ENCODE results near the gene CSDE1. TPM values are rescaled to one million over a fixed set of nuclear protein-coding genes. Genes with fewer than 3 reads are reported as not detected.
A peak's percentile ranks its signal among the peaks of the same experiment; 100 is the strongest.

The CSDE1 gene
- total RNA-seq, 1 donor from 2014 or later = 540 TPM

DNA sequence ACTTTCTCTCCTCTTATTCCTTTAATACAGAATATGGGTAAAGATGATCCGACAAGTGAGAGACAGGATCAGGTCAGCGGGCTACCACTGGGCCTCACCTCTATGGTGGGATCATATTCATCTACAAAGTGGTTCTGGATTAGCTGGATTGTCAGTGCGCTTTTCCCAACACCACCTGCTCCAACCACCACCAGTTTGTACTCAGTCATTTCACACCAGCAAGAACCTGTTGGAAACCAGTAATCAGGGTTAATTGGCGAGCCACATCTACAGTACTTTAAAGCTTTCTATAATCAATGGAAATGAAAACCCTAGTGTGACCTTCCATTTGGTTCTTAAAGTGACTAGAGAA lies 41.9 kb downstream of the CSDE1 start:
- Mint-ChIP-seq H3K27ac (ENCODE audit: unreplicated experiment) (peak overlapping the region; percentile 99), H3K27me3 (ENCODE audit: low read depth) (no peaks in the 10 kb centered on the region), H3K9me3 (ENCODE audit: low read depth) (no peaks in the 10 kb centered on the region), H3K36me3 (ENCODE audit: low read depth) (peaks cover 24% of the 10 kb centered on the region), H3K4me3 (ENCODE audit: unreplicated experiment) (peak overlapping the region; percentile 94), H3K4me1 (ENCODE audit: low read depth) (peaks cover 27% of the 10 kb centered on the region)
- no peak for DNase-seq (ENCODE audit: low spot score)
- TF ChIP-seq, protein P1, sequence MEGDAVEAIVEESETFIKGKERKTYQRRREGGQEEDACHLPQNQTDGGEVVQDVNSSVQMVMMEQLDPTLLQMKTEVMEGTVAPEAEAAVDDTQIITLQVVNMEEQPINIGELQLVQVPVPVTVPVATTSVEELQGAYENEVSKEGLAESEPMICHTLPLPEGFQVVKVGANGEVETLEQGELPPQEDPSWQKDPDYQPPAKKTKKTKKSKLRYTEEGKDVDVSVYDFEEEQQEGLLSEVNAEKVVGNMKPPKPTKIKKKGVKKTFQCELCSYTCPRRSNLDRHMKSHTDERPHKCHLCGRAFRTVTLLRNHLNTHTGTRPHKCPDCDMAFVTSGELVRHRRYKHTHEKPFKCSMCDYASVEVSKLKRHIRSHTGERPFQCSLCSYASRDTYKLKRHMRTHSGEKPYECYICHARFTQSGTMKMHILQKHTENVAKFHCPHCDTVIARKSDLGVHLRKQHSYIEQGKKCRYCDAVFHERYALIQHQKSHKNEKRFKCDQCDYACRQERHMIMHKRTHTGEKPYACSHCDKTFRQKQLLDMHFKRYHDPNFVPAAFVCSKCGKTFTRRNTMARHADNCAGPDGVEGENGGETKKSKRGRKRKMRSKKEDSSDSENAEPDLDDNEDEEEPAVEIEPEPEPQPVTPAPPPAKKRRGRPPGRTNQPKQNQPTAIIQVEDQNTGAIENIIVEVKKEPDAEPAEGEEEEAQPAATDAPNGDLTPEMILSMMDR (IDR thresholded peaks at IDR 0.05) = no peak

DNA sequence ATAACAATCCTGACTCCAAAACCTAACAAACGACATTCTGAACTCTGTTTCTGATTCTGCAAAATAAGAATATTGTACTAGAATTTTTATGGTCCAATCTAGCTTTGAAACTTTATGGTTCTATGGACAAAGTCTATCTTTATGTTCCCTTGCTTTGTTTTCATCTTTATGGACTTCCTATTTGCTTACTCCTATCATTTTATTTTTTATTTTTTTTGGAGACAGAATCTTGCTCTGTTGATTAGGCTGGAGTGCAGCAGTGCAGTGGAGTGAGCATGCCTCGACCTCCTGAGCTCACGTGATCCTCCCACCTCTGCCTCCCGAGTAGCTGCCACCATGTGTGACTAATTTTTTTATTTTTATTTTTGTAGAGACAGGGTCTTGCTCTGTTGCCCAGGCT lies 44.8 kb downstream of the CSDE1 start:
- TF ChIP-seq, protein P1 (IDR thresholded peaks at IDR 0.05) = no peak
- H3K27ac Mint-ChIP-seq (ENCODE audit: unreplicated experiment) = no peak overlapping the region
- H3K36me3 Mint-ChIP-seq (ENCODE audit: low read depth) = peaks cover 18% of the 10 kb centered on the region
- no peak for DNase-seq (ENCODE audit: low spot score)
- peaks cover 27% of the 10 kb centered on the region for H3K4me1 Mint-ChIP-seq (ENCODE audit: low read depth)
- H3K27me3 Mint-ChIP-seq (ENCODE audit: low read depth) = no peaks in the 10 kb centered on the region
- H3K4me3 Mint-ChIP-seq (ENCODE audit: unreplicated experiment) = no peak overlapping the region
- no peaks in the 10 kb centered on the region for H3K9me3 Mint-ChIP-seq (ENCODE audit: low read depth)

DNA sequence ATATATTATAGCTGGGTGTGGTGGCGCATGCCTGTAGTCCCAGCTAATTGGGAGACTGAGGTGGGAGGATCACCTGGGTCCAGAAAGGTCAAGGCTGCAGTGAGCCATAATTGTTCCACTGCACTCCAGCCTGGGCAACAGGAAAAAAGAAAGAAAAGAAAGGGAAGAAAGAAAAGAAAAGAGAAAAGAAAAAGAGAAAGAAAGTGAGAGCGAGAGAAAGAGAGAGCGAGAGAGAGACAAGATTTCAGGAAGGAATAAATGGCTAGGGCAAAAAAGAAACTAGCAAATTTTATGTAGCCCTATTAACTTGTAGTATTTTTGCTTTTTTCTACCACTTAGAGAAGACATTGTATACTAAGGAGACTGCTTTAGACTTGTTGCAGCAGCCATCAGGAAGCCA lies 47.4 kb downstream of the CSDE1 start:
- peaks cover 30% of the 10 kb centered on the region for H3K36me3 Mint-ChIP-seq (ENCODE audit: low read depth)
- peaks cover 13% of the 10 kb centered on the region for H3K4me1 Mint-ChIP-seq (ENCODE audit: low read depth)
- no peak overlapping the region for H3K4me3 Mint-ChIP-seq (ENCODE audit: unreplicated experiment)
- no peaks in the 10 kb centered on the region for H3K27me3 Mint-ChIP-seq (ENCODE audit: low read depth)
- TF ChIP-seq, protein P1 (IDR thresholded peaks at IDR 0.05) = no peak
- no peaks in the 10 kb centered on the region for H3K9me3 Mint-ChIP-seq (ENCODE audit: low read depth)
- DNase-seq (ENCODE audit: low spot score) = no peak
- H3K27ac Mint-ChIP-seq (ENCODE audit: unreplicated experiment) = no peak overlapping the region

DNA sequence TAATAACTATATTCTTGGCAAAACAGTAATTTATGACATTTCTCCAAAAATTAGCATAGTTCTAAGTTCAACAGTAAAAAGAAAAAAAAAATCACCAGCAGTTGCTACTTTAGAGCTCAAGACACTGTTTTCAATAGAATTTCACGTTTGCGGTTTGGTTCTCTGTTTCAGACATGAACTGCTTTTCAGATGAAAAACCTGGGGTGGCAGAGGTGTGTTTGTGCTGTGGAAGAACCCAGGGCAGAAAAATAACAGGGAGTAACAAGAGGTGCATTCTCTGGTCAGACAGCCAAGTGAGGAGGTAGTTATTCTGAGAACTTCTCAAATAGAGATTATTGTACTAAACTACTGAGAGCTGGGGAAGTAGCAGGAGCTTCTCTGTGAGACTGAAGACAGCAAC lies 50.2 kb downstream of the CSDE1 start:
- no peak for DNase-seq (ENCODE audit: low spot score)
- H3K4me3 Mint-ChIP-seq (ENCODE audit: unreplicated experiment) = no peak overlapping the region
- H3K27ac Mint-ChIP-seq (ENCODE audit: unreplicated experiment) = no peak overlapping the region
- no peaks in the 10 kb centered on the region for H3K9me3 Mint-ChIP-seq (ENCODE audit: low read depth)
- TF ChIP-seq, protein P1 (IDR thresholded peaks at IDR 0.05) = no peak
- H3K4me1 Mint-ChIP-seq (ENCODE audit: low read depth) = no peaks in the 10 kb centered on the region
- H3K36me3 Mint-ChIP-seq (ENCODE audit: low read depth) = peaks cover 29% of the 10 kb centered on the region
- H3K27me3 Mint-ChIP-seq (ENCODE audit: low read depth) = no peaks in the 10 kb centered on the region

DNA sequence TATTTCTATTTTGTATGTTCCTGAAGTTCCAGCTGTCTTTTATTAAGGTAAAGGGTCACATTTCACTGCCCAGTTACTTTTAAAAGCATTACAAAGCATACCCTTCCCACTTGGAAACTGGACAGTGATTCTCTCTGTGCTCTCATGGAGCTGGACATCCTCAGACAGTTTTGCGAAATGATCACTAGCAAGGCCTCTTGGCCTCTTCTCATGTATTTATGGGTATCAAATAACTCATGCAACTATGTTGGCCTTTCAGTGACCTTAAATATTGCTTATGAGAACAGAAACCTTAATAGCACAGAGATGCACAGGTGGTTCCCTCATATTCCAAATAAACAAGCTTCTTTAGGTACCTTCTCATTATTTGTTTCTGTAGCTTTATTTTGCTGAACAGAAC lies 54.5 kb downstream of the CSDE1 start:
- TF ChIP-seq, protein P1 (IDR thresholded peaks at IDR 0.05) = no peak
- Mint-ChIP-seq H3K4me1 (ENCODE audit: low read depth) (peaks cover 11% of the 10 kb centered on the region), H3K27me3 (ENCODE audit: low read depth) (no peaks in the 10 kb centered on the region), H3K27ac (ENCODE audit: unreplicated experiment) (no peak overlapping the region), H3K9me3 (ENCODE audit: low read depth) (no peaks in the 10 kb centered on the region), H3K4me3 (ENCODE audit: unreplicated experiment) (no peak overlapping the region), H3K36me3 (ENCODE audit: low read depth) (peaks cover 16% of the 10 kb centered on the region)
- DNase-seq (ENCODE audit: low spot score) = no peak
